Neural cell (in vitro differentiated cells): ENCODE data around the gene FGR. TPM values are rescaled to one million over a fixed set of nuclear protein-coding genes. Genes with fewer than 3 reads are reported as not detected.

Source experiments
- H2AFZ ChIP-seq: fragments of 200-600, 300-800 bp; sonication (generic), shearing (Covaris generic); 2 replicates; pipeline ENCODE4 v1.6.0; 2014; ENCODE audit warnings: low read depth, mild to moderate bottlenecking, antibody characterized with exemption, low read length, moderate library complexity
- H3F3A ChIP-seq: fragments of 200-600 bp; shearing (Covaris generic); 2 replicates; pipeline ENCODE4 v1.6.1; 2016; ENCODE audit warnings: mild to moderate bottlenecking, moderate library complexity, mixed read lengths, antibody characterized with exemption, low read length; ENCODE audit not compliant: insufficient read depth, poor library complexity, severe bottlenecking
- H3K27ac ChIP-seq: fragments of 200-600, 300-800 bp; sonication (generic), shearing (Covaris generic); 2 replicates; pipeline ENCODE4 v1.5.1; 2014; ENCODE audit warnings: mild to moderate bottlenecking, low read length, moderate library complexity
- H3K27me3 ChIP-seq: fragments of 300-800, 200-600 bp; sonication (generic), shearing (Covaris generic); 2 replicates; pipeline ENCODE4 v1.6.0; 2014; ENCODE audit warnings: mild to moderate bottlenecking, low read depth, low read length, moderate library complexity; ENCODE audit not compliant: insufficient read depth
- H3K36me3 ChIP-seq: fragments of 300-800, 200-600 bp; sonication (generic), shearing (Covaris generic); 2 replicates; pipeline ENCODE4 v1.5.1; 2014; ENCODE audit warnings: mild to moderate bottlenecking, antibody characterized with exemption, low read length, moderate library complexity; ENCODE audit not compliant: insufficient read depth
- H3K4me2 ChIP-seq: fragments of 300-800, 200-600 bp; sonication (generic), shearing (Covaris generic); 2 replicates; pipeline ENCODE4 v1.6.0; 2014; ENCODE audit warnings: mild to moderate bottlenecking, low read length
- H3K4me3 ChIP-seq: fragments of 300-800, 200-600 bp; sonication (generic), shearing (Covaris generic); 2 replicates; pipeline ENCODE4 v1.5.1; 2014; ENCODE audit warnings: mild to moderate bottlenecking, low read length, moderate library complexity
- H3K79me2 ChIP-seq: fragments of 200-600 bp; shearing (Covaris generic); replicated peaks from 2 replicates; pipeline ENCODE4 v1.6.0; 2014; ENCODE audit warnings: mild to moderate bottlenecking, low read length, moderate library complexity; ENCODE audit not compliant: insufficient read depth
- H3K9ac ChIP-seq: fragments of 300-800, 200-600 bp; sonication (generic), shearing (Covaris generic); 2 replicates; pipeline ENCODE4 v1.6.1; 2016; ENCODE audit warnings: mild to moderate bottlenecking, low read length, mixed read lengths
- H3K9me2 ChIP-seq: fragments of 200-600 bp; shearing (Covaris generic); 2 replicates; pipeline ENCODE4 v1.6.1; 2016; ENCODE audit warnings: mild to moderate bottlenecking, low read length, mixed read lengths; ENCODE audit not compliant: insufficient read depth
- H3K9me3 ChIP-seq: fragments of 200-600, 300-800 bp; sonication (generic), shearing (Covaris generic); 2 replicates; pipeline ENCODE4 v1.6.1; 2016; ENCODE audit warnings: mild to moderate bottlenecking, mixed run types, low read length, moderate library complexity, mixed read lengths
- H4K20me1 ChIP-seq: fragments of 200-600 bp; shearing (Covaris generic); 2 replicates; pipeline ENCODE4 v1.6.1; 2016; ENCODE audit warnings: mild to moderate bottlenecking, mixed run types; ENCODE audit not compliant: insufficient read depth
- CTCF ChIP-seq: fragments of 450-650 bp; IDR thresholded peaks from 2 replicates; pipeline ENCODE4 v1.5.1; 2014; ENCODE audit warnings: antibody characterized with exemption, mild to moderate bottlenecking, moderate library complexity; ENCODE audit not compliant: poor library complexity, severe bottlenecking
- EP300 ChIP-seq: fragments of 450-650 bp; conservative IDR thresholded peaks from 2 replicates; pipeline ENCODE4 v1.6.1; 2014; ENCODE audit warnings: antibody characterized with exemption, mild to moderate bottlenecking, moderate library complexity; ENCODE audit not compliant: poor library complexity, severe bottlenecking
- EZH2 ChIP-seq: fragments of 200-600, 300-800 bp; shearing (Covaris generic), sonication (generic); IDR thresholded peaks from 2 replicates; pipeline ENCODE4 v1.6.1; 2014; ENCODE audit warnings: antibody characterized with exemption, low read length, borderline replicate concordance, mild to moderate bottlenecking; ENCODE audit not compliant: insufficient read depth, poor library complexity, severe bottlenecking
- MXI1 ChIP-seq: fragments of 450-650 bp; conservative IDR thresholded peaks from 2 replicates; pipeline ENCODE4 v1.6.1; 2014; ENCODE audit warnings: antibody characterized with exemption, mild to moderate bottlenecking; ENCODE audit not compliant: poor library complexity, severe bottlenecking
- POLR2AphosphoS5 ChIP-seq: IDR thresholded peaks from 2 replicates; pipeline ENCODE4 v1.6.1; 2012
- RAD21 ChIP-seq: fragments of 450-650 bp; conservative IDR thresholded peaks from 2 replicates; pipeline ENCODE4 v1.6.1; 2014; ENCODE audit warnings: antibody characterized with exemption, mild to moderate bottlenecking, moderate library complexity
- SMC3 ChIP-seq: fragments of 450-650 bp; conservative IDR thresholded peaks from 2 replicates; pipeline ENCODE4 v1.6.1; 2014; ENCODE audit warnings: antibody characterized with exemption, mild to moderate bottlenecking, moderate library complexity; ENCODE audit not compliant: poor library complexity
- TAF1 ChIP-seq: IDR thresholded peaks from 2 replicates; pipeline ENCODE4 v1.6.1; 2012; ENCODE audit warnings: low read depth
- polyA minus RNA-seq: library from RNA; depleted of rRNA, polyadenylated mRNA; stranded (reverse); fragments of >200 nt; gene quantifications from 2 replicates; pipeline ENCODE4 v1.2.3, GENCODE V29; 2014
- polyA plus RNA-seq: library from polyadenylated mRNA; depleted of rRNA; stranded (reverse); fragments of >200 nt; gene quantifications from 2 replicates; pipeline ENCODE4 v1.2.3, GENCODE V29; 2014
- TF ChIP-seq, protein P1 (sequence below): IDR thresholded peaks from 2 replicates; pipeline ENCODE4 v1.6.1; 2012; ENCODE audit warnings: borderline replicate concordance

FGR gene
- not detected in 2 replicates for polyA plus RNA-seq
- not detected in 2 replicates for polyA minus RNA-seq

GRCh38 chr1:27634985-27635367, at the start of gene FGR:
Gene FGR, minus strand, starts transcription at chr1:27635185. Its CDS starts 11,269 bp downstream, at chr1:27623916.
- no peak within 1 kb of the TSS for H3K27ac ChIP-seq
- TF ChIP-seq CTCF (no peak), EP300 (no peak), SMC3 (no peak), RAD21 (no peak), POLR2AphosphoS5 (no peak), MXI1 (no peak), EZH2 (no peak), TAF1 (no peak)
- TF ChIP-seq, protein P1, sequence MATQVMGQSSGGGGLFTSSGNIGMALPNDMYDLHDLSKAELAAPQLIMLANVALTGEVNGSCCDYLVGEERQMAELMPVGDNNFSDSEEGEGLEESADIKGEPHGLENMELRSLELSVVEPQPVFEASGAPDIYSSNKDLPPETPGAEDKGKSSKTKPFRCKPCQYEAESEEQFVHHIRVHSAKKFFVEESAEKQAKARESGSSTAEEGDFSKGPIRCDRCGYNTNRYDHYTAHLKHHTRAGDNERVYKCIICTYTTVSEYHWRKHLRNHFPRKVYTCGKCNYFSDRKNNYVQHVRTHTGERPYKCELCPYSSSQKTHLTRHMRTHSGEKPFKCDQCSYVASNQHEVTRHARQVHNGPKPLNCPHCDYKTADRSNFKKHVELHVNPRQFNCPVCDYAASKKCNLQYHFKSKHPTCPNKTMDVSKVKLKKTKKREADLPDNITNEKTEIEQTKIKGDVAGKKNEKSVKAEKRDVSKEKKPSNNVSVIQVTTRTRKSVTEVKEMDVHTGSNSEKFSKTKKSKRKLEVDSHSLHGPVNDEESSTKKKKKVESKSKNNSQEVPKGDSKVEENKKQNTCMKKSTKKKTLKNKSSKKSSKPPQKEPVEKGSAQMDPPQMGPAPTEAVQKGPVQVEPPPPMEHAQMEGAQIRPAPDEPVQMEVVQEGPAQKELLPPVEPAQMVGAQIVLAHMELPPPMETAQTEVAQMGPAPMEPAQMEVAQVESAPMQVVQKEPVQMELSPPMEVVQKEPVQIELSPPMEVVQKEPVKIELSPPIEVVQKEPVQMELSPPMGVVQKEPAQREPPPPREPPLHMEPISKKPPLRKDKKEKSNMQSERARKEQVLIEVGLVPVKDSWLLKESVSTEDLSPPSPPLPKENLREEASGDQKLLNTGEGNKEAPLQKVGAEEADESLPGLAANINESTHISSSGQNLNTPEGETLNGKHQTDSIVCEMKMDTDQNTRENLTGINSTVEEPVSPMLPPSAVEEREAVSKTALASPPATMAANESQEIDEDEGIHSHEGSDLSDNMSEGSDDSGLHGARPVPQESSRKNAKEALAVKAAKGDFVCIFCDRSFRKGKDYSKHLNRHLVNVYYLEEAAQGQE = no peak
- H3K9ac ChIP-seq = no peak within 1 kb of the TSS

DNA sequence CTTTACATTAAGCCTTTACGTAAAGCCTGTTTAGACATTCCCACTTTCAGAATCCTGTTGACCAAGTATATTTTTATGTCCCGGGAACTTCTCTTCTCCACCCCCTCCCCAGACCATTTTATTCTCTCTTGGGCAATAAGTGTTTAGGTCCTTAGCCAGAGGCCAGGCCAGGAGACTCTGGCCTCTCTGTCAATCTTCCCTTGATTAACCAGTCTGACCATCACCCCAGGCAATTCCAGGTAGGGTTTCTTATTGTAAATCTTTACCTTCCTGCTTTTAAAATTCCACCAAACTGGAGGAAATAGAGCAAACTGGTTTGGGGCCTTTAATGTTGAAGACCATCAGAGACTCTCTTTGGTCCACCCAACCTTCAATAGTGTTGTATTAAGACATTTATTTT, 49.2 kb upstream of the FGR start:
- H3K9ac ChIP-seq = no peak overlapping the region
- H3K4me3 ChIP-seq = no peak overlapping the region
- H3K9me3 ChIP-seq = no peaks in the 10 kb centered on the region

More at GRCh38 chr1:27634985-27635367, at the start of gene FGR:
- Histone ChIP-seq H3K4me3 (peak within 1 kb of the TSS; percentile 35), H3K79me2 (no peaks in the 10 kb centered on the region), H3K9me2 (no peaks in the 10 kb centered on the region), H2AFZ (no peak within 1 kb of the TSS), H4K20me1 (no peaks in the 10 kb centered on the region), H3K27me3 (peaks cover 35% of the 10 kb centered on the region), H3K9me3 (no peaks in the 10 kb centered on the region), H3K4me2 (no peak within 1 kb of the TSS), H3F3A (no peaks in the 10 kb centered on the region), H3K36me3 (no peaks in the 10 kb centered on the region)

More for the DNA sequence above, 49.2 kb upstream of the FGR start:
- Histone ChIP-seq H3K79me2 (no peaks in the 10 kb centered on the region), H3K9me2 (no peaks in the 10 kb centered on the region), H3K36me3 (no peaks in the 10 kb centered on the region), H3K27ac (no peak overlapping the region), H3K4me2 (no peak overlapping the region), H2AFZ (no peak overlapping the region), H3K27me3 (no peaks in the 10 kb centered on the region), H4K20me1 (no peaks in the 10 kb centered on the region), H3F3A (no peaks in the 10 kb centered on the region)
- TF ChIP-seq MXI1 (no peak), RAD21 (no peak), TAF1 (no peak), SMC3 (no peak), EP300 (no peak), POLR2AphosphoS5 (no peak), EZH2 (no peak), CTCF (no peak)
- TF ChIP-seq, protein P1 = no peak
